Right cardiac atrium (tissue), 5 donors: ENCODE data around the gene JAZF1. TPM values are rescaled to one million over a fixed set of nuclear protein-coding genes. Genes with fewer than 3 reads are reported as not detected.

Experiments
- ATAC-seq, 2 donors: fragments of 200-7000 bp; cut with Tn5 transposase; one replicate each; pipeline versions ENCODE4 v1.8.0 to v1.9.1; 2020; ENCODE audit warnings: moderate library complexity in 2 of 2, mild to moderate bottlenecking in 1 of 2
- DNase-seq, 3 donors: peaks; one replicate each; pipeline ENCODE4 v3.0.0-alpha.2; 2020
- H3K27ac ChIP-seq: one replicate; pipeline ENCODE4 v1.5.1; 2013; ENCODE audit warnings: mild to moderate bottlenecking, low read length, control low read depth, moderate library complexity
- H3K27me3 ChIP-seq: one replicate; pipeline ENCODE4 v1.6.1; 2013; ENCODE audit not compliant: control insufficient read depth, insufficient read depth
- H3K4me1 ChIP-seq: one replicate; pipeline ENCODE4 v1.6.1; 2013; ENCODE audit warnings: low read length; ENCODE audit not compliant: control insufficient read depth, insufficient read depth
- H3K4me3 ChIP-seq: one replicate; pipeline ENCODE4 v1.5.1; 2013; ENCODE audit warnings: low read length, control low read depth
- H3K9me3 ChIP-seq: one replicate; pipeline ENCODE4 v1.6.1; 2013; ENCODE audit warnings: low read length; ENCODE audit not compliant: control insufficient read depth
- WGBS: extraction: QIAGEN DNeasy Blood & Tissue Kit; methylation state at CpG from one replicate; pipeline ENCODE4 v1.1.7; 2013; 5-methylcytosine and 5-hydroxymethylcytosine counted together
- intact Hi-C, 4 donors: fragments of 100-400 bp; cut with DNase I; formaldehyde crosslinking; loops; one replicate each; pipeline versions ENCODE4 v1.11.0 to v1.14.0; 2022 to 2023
- polyA plus RNA-seq: library from polyadenylated mRNA; stranded (reverse); fragments of 200-250 nt; gene quantifications from one replicate; pipeline ENCODE4 v1.2.3, GENCODE V29; 2013
- total RNA-seq, 4 donors: library from RNA; stranded (reverse); fragmentation: NEBNext Ultra II Directional; extraction: Animal tissue kit (Norgen Biotek cat#: 25700); gene quantifications; one replicate each; pipeline ENCODE4 v1.2.1, GENCODE V29; 2021
- donor health status: healthy with polysubstance abuse.
- donor health status: DM: no; HTN: yes; CAD: no.
- donor health status: DM: no; HTN: no; CAD: no.
- donor health status: DM: no; HTN: yes; CAD: no; lungs with severe emphysema.
- donor health status: DM: yes; HTN: yes; CAD: no.

Gene JAZF1
- total and polyA plus RNA-seq, 5 donors = 12.9 to 27.4 (median 23.9) TPM

GRCh38 chr7:28071570-28071969 lies 109.0 kb downstream of the JAZF1 start:
- intact Hi-C loops = no loop called here
- peaks cover 5% of the 10 kb centered on the region for H3K4me1 ChIP-seq
- no peak overlapping the region for H3K27ac ChIP-seq

GRCh38 chr7:28070297-28071055 lies 110.1 kb downstream of the JAZF1 start:
- Histone ChIP-seq H3K27ac (no peak overlapping the region), H3K4me1 (peaks cover 5% of the 10 kb centered on the region), H3K27me3 (no peaks in the 10 kb centered on the region), H3K9me3 (no peaks in the 10 kb centered on the region), H3K4me3 (no peak overlapping the region)
- peak; percentile 43 to 46 for ATAC-seq
- DNase-seq = no peak
- intact Hi-C loops = no loop called here
- WGBS = 71% methylated on average over 9 of the region's 9 CpGs

More at GRCh38 chr7:28071570-28071969, 109.0 kb downstream of the JAZF1 start:
- H3K27me3 ChIP-seq = no peaks in the 10 kb centered on the region
- ATAC-seq = no peak
- H3K4me3 ChIP-seq = no peak overlapping the region
- WGBS = 95% methylated on average over 6 of the region's 6 CpGs
- no peaks in the 10 kb centered on the region for H3K9me3 ChIP-seq
- DNase-seq = no peak

- peak; percentile 38 to 68 (median 63) for DNase-seq
- H3K4me1 ChIP-seq = peaks cover 5% of the 10 kb centered on the region
- intact Hi-C loops = no loop called here
Measured at GRCh38 chr7:28069807-28070206, 110.8 kb downstream of the JAZF1 start.

GRCh38 chr7:28069388-28069787 lies 111.2 kb downstream of the JAZF1 start:
- no peak for ATAC-seq
- H3K9me3 ChIP-seq = no peaks in the 10 kb centered on the region
- DNase-seq = no peak
- H3K4me1 ChIP-seq = peaks cover 5% of the 10 kb centered on the region
- intact Hi-C loops = no loop called here
- no peak overlapping the region for H3K27ac ChIP-seq
- 90% methylated on average over 3 of the region's 3 CpGs for WGBS
- H3K4me3 ChIP-seq = no peak overlapping the region
- H3K27me3 ChIP-seq = no peaks in the 10 kb centered on the region

More at GRCh38 chr7:28069807-28070206, 110.8 kb downstream of the JAZF1 start:
- Histone ChIP-seq H3K9me3 (no peaks in the 10 kb centered on the region), H3K4me3 (no peak overlapping the region), H3K27me3 (no peaks in the 10 kb centered on the region), H3K27ac (no peak overlapping the region)
- 44% methylated on average over 10 of the region's 10 CpGs for WGBS
- ATAC-seq = peak; percentile 61 to 76

- 95% methylated on average over 1 of the region's 1 CpG for WGBS
- Histone ChIP-seq H3K4me3 (no peak overlapping the region), H3K27ac (no peak overlapping the region), H3K27me3 (no peaks in the 10 kb centered on the region), H3K4me1 (peaks cover 5% of the 10 kb centered on the region), H3K9me3 (no peaks in the 10 kb centered on the region)
- intact Hi-C loops = no loop called here
- DNase-seq (no peak), ATAC-seq (no peak)
Measured at GRCh38 chr7:28068811-28069216, 111.8 kb downstream of the JAZF1 start.

GRCh38 chr7:28067171-28067570 lies 113.4 kb downstream of the JAZF1 start:
- H3K27ac ChIP-seq = no peak overlapping the region
- DNase-seq = no peak
- no peaks in the 10 kb centered on the region for H3K9me3 ChIP-seq
- no peak overlapping the region for H3K4me3 ChIP-seq
- intact Hi-C loops = no loop called here
- ATAC-seq = no peak
- peaks cover 5% of the 10 kb centered on the region for H3K4me1 ChIP-seq
- no peaks in the 10 kb centered on the region for H3K27me3 ChIP-seq

- Histone ChIP-seq H3K4me1 (peaks cover 5% of the 10 kb centered on the region), H3K4me3 (no peak overlapping the region), H3K9me3 (no peaks in the 10 kb centered on the region), H3K27ac (no peak overlapping the region), H3K27me3 (no peaks in the 10 kb centered on the region)
- intact Hi-C loops = no loop called here
- ATAC-seq = no peak
- no peak for DNase-seq
- WGBS = 84% methylated on average over 8 of the region's 8 CpGs
Measured at GRCh38 chr7:28065721-28066285, 114.8 kb downstream of the JAZF1 start.

GRCh38 chr7:28065308-28065707 lies 115.3 kb downstream of the JAZF1 start:
- WGBS = 89% methylated on average over 7 of the region's 7 CpGs
- H3K4me1 ChIP-seq = peaks cover 5% of the 10 kb centered on the region
- DNase-seq = no peak

GRCh38 chr7:28064437-28064836 lies 116.2 kb downstream of the JAZF1 start:
- H3K27ac ChIP-seq = no peak overlapping the region
- ATAC-seq (no peak), DNase-seq (no peak)
- intact Hi-C loops = no loop called here
- no peaks in the 10 kb centered on the region for H3K9me3 ChIP-seq
- H3K4me3 ChIP-seq = no peak overlapping the region
- H3K27me3 ChIP-seq = no peaks in the 10 kb centered on the region
- peaks cover 3% of the 10 kb centered on the region for H3K4me1 ChIP-seq

More at GRCh38 chr7:28065308-28065707, 115.3 kb downstream of the JAZF1 start:
- Histone ChIP-seq H3K27ac (no peak overlapping the region), H3K9me3 (no peaks in the 10 kb centered on the region), H3K4me3 (no peak overlapping the region), H3K27me3 (no peaks in the 10 kb centered on the region)
- intact Hi-C loops = no loop called here
- peak; percentile 15 to 56 for ATAC-seq

GRCh38 chr7:28062197-28062991 lies 118.2 kb downstream of the JAZF1 start:
- H3K9me3 ChIP-seq = no peaks in the 10 kb centered on the region
- H3K27ac ChIP-seq = no peak overlapping the region
- H3K4me3 ChIP-seq = no peak overlapping the region
- 68% methylated on average over 12 of the region's 12 CpGs for WGBS
- ATAC-seq (peak; percentile 66 to 78), DNase-seq (peak; percentile 66 to 85 (median 76))
- intact Hi-C loops = no loop called here
- H3K4me1 ChIP-seq = no peaks in the 10 kb centered on the region
- H3K27me3 ChIP-seq = no peaks in the 10 kb centered on the region

GRCh38 chr7:28061824-28062196 lies 118.8 kb downstream of the JAZF1 start:
- intact Hi-C loops = no loop called here
- no peaks in the 10 kb centered on the region for H3K9me3 ChIP-seq
- H3K27ac ChIP-seq = no peak overlapping the region
- no peak overlapping the region for H3K4me3 ChIP-seq
- whole genome bisulfite sequencing = 94% methylated on average over 4 of the region's 4 CpGs
- no peaks in the 10 kb centered on the region for H3K27me3 ChIP-seq
- DNase-seq = no peak
- no peaks in the 10 kb centered on the region for H3K4me1 ChIP-seq
- ATAC-seq = no peak
